ENCODE measurements around the gene AMH.

Gene AMH

DNA sequence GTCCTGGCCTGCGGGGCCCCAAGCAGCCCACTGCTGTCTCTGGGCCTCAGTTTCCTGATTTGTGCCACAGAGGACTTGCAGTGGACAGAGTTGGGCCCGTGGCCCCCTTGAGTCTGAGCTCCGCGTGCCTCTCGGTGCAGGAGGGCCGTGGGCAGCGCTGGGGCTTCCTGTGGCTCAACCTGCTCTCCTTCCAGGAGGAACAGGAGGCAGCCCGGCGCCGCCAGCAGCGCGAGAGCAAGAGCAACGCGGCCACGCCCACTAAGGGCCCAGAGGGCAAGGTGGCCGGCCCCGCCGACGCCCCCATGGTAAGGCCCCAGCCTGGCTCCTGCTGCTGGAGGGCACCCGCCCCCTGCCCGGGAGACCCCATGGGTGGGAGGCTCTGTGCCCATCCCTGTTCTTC is 38.9 kb upstream of the AMH start:
- H3K27ac ChIP-seq (ENCODE audit: low read depth in 2 of 2, low read length in 2 of 2): no peak overlapping the region
- H3K36me3 ChIP-seq (ENCODE audit: control insufficient read depth in 2 of 2, insufficient read depth in 2 of 2, low read length in 2 of 2): peaks cover 45 to 51% of the 10 kb centered on the region in 2 donors
- H3K9me3 ChIP-seq (ENCODE audit: control insufficient read depth in 2 of 2, low read length in 2 of 2): no peaks in the 10 kb centered on the region
- H3K27me3 ChIP-seq (ENCODE audit: control insufficient read depth in 2 of 2, insufficient read depth in 2 of 2, low read length in 2 of 2): no peaks in the 10 kb centered on the region
- no peak overlapping the region for H3K9ac ChIP-seq (ENCODE audit: low read depth in 1 of 2, low read length in 2 of 2)
- H3K4me1 ChIP-seq (ENCODE audit: control insufficient read depth in 2 of 2, insufficient read depth in 2 of 2, low read length in 2 of 2): peaks cover 19 to 36% of the 10 kb centered on the region in 2 donors
- H3K4me3 ChIP-seq (ENCODE audit: low read length in 2 of 2): no peak overlapping the region

- Histone ChIP-seq H3K9me3 (ENCODE audit: control insufficient read depth in 2 of 2, low read length in 2 of 2) (no peaks in the 10 kb centered on the region), H3K4me3 (ENCODE audit: low read length in 2 of 2) (no peak overlapping the region), H3K27ac (ENCODE audit: low read depth in 2 of 2, low read length in 2 of 2) (peak overlapping the region in 1 of 2 donors; percentile 88), H3K36me3 (ENCODE audit: control insufficient read depth in 2 of 2, insufficient read depth in 2 of 2, low read length in 2 of 2) (peaks cover 51 to 58% of the 10 kb centered on the region in 2 donors), H3K27me3 (ENCODE audit: control insufficient read depth in 2 of 2, insufficient read depth in 2 of 2, low read length in 2 of 2) (no peaks in the 10 kb centered on the region), H3K9ac (ENCODE audit: low read depth in 1 of 2, low read length in 2 of 2) (no peak overlapping the region), H3K4me1 (ENCODE audit: control insufficient read depth in 2 of 2, insufficient read depth in 2 of 2, low read length in 2 of 2) (peaks cover 19 to 36% of the 10 kb centered on the region in 2 donors)
Observed at GRCh38 chr19:2210987-2211740, 38.0 kb upstream of the AMH start.

DNA sequence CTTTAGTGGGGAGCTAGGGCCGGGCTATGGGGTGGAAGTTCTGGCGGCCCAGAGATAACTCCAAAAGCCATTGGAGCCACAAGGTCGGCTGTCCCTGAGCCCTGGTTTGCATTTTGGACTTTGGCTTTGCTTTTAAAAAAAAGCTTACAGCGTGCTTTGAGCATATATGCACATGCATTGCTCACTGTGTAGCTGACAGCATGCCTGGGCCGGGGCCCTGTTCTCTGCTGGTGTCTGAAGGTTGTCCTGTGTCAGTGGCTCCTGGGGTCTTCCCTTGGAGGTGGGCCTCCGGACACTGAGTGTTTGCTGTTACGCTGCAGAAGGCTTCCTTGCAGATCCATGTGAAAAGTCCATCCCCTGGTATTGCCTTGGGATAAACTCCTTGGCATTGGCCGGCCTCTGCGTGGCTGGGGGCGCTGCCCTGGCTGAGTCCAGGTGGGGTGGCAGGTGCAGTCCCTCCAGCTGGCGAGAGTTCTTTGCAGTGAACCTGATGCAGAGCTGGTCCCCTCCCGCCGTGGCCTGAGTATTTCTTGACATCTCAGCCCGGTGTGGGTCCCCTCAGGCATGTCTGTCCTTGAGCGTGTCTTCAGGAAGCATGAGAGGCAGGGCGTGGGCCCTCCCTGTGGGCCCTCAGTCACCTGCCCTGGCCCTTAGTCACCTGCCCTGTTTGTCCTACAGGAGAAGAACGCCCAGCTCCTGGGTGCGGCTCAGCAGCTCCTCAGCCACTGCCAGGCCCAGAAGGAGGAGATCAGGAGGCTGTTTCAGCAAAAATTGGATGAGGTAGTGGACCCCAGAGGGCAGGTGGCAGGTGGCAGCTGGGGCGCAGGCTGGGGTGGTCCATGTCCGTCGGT is 36.0 kb upstream of the AMH start:
- peak overlapping the region; percentile 47 to 49 for H3K9ac ChIP-seq (ENCODE audit: low read depth in 1 of 2, low read length in 2 of 2)
- H3K4me3 ChIP-seq (ENCODE audit: low read length in 2 of 2): peak overlapping the region in 1 of 2 donors; percentile 11
- H3K27ac ChIP-seq (ENCODE audit: low read depth in 2 of 2, low read length in 2 of 2): peak overlapping the region; percentile 88 to 91
- H3K9me3 ChIP-seq (ENCODE audit: control insufficient read depth in 2 of 2, low read length in 2 of 2): no peaks in the 10 kb centered on the region
- H3K27me3 ChIP-seq (ENCODE audit: control insufficient read depth in 2 of 2, insufficient read depth in 2 of 2, low read length in 2 of 2): no peaks in the 10 kb centered on the region
- H3K4me1 ChIP-seq (ENCODE audit: control insufficient read depth in 2 of 2, insufficient read depth in 2 of 2, low read length in 2 of 2): peaks cover 19 to 33% of the 10 kb centered on the region in 2 donors
- H3K36me3 ChIP-seq (ENCODE audit: control insufficient read depth in 2 of 2, insufficient read depth in 2 of 2, low read length in 2 of 2): peaks cover 57 to 63% of the 10 kb centered on the region in 2 donors

DNA sequence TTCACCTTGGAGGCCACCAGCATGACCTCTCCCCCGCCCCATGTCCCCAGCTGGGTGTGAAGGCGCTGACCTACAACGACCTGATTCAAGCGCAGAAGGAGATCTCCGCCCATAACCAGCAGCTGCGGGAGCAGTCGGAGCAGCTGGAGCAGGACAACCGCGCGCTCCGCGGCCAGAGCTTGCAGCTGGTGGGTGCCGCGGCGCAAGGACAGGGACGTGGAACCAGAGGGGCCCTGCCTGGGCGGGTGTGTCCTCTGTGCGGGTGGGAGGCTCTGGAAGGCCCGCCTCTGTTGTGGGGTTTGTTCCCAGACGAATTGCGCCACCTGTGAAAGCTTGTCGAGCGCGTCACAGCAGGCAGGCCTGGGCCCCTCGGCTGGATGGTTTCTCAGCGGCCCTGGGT is 35.3 kb upstream of the AMH start:
- H3K9ac ChIP-seq (ENCODE audit: low read depth in 1 of 2, low read length in 2 of 2): peak overlapping the region in 1 of 2 donors; percentile 49
- peak overlapping the region in 1 of 2 donors; percentile 11 for H3K4me3 ChIP-seq (ENCODE audit: low read length in 2 of 2)
- H3K9me3 ChIP-seq (ENCODE audit: control insufficient read depth in 2 of 2, low read length in 2 of 2): no peaks in the 10 kb centered on the region
- H3K4me1 ChIP-seq (ENCODE audit: control insufficient read depth in 2 of 2, insufficient read depth in 2 of 2, low read length in 2 of 2): peaks cover 19 to 30% of the 10 kb centered on the region in 2 donors
- peaks cover 57 to 63% of the 10 kb centered on the region in 2 donors for H3K36me3 ChIP-seq (ENCODE audit: control insufficient read depth in 2 of 2, insufficient read depth in 2 of 2, low read length in 2 of 2)
- no peaks in the 10 kb centered on the region for H3K27me3 ChIP-seq (ENCODE audit: control insufficient read depth in 2 of 2, insufficient read depth in 2 of 2, low read length in 2 of 2)
- peak overlapping the region; percentile 88 to 91 for H3K27ac ChIP-seq (ENCODE audit: low read depth in 2 of 2, low read length in 2 of 2)

DNA sequence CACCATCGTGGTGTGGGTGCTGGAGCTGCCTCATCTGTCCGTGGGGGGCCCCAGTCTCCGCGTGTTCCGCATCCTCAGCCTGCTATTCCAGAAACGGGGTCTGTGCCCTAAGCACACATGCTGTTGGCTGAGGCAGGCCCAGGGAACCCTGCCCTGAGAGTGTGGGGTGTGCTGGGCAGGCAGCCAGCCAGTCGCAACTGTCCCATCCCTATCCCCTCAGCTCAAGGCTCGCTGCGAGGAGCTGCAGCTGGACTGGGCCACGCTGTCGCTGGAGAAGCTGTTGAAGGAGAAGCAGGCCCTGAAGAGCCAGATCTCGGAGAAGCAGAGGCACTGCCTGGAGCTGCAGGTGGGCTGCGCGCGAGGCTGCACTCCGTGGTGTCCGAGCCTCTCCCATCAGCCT is 34.9 kb upstream of the AMH start:
- peak overlapping the region; percentile 88 to 91 for H3K27ac ChIP-seq (ENCODE audit: low read depth in 2 of 2, low read length in 2 of 2)
- no peaks in the 10 kb centered on the region for H3K27me3 ChIP-seq (ENCODE audit: control insufficient read depth in 2 of 2, insufficient read depth in 2 of 2, low read length in 2 of 2)
- H3K9ac ChIP-seq (ENCODE audit: low read depth in 1 of 2, low read length in 2 of 2): peak overlapping the region in 1 of 2 donors; percentile 49
- no peaks in the 10 kb centered on the region for H3K9me3 ChIP-seq (ENCODE audit: control insufficient read depth in 2 of 2, low read length in 2 of 2)
- H3K4me1 ChIP-seq (ENCODE audit: control insufficient read depth in 2 of 2, insufficient read depth in 2 of 2, low read length in 2 of 2): peaks cover 19 to 30% of the 10 kb centered on the region in 2 donors
- H3K4me3 ChIP-seq (ENCODE audit: low read length in 2 of 2): no peak overlapping the region
- H3K36me3 ChIP-seq (ENCODE audit: control insufficient read depth in 2 of 2, insufficient read depth in 2 of 2, low read length in 2 of 2): peaks cover 57 to 65% of the 10 kb centered on the region in 2 donors

DNA sequence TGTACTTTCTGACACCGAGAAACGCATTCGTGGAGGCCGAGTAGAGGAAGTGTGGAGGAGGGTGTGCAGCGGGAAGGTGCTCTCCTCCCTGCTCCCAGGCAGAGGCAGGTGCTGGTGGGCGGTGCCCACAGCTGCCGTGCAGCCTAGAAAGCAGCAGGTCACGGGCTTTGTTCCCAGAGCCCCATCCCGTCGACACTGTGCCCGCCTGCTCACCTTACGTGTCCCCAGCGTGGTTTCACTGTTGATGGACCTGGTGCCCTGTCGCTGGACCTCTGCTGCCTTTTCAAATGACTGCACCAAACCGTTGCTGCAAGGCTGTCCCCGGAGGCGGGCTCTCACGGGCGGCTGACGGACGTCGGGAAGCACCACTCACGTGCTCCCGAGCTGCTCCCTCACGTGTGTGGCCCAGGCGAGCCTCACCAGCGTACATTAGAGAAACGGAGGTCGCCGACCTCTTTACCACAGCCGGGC is 33.8 kb upstream of the AMH start:
- Histone ChIP-seq H3K27me3 (ENCODE audit: control insufficient read depth in 2 of 2, insufficient read depth in 2 of 2, low read length in 2 of 2) (no peaks in the 10 kb centered on the region), H3K27ac (ENCODE audit: low read depth in 2 of 2, low read length in 2 of 2) (no peak overlapping the region), H3K9me3 (ENCODE audit: control insufficient read depth in 2 of 2, low read length in 2 of 2) (no peaks in the 10 kb centered on the region), H3K9ac (ENCODE audit: low read depth in 1 of 2, low read length in 2 of 2) (no peak overlapping the region), H3K4me1 (ENCODE audit: control insufficient read depth in 2 of 2, insufficient read depth in 2 of 2, low read length in 2 of 2) (peaks cover 19 to 30% of the 10 kb centered on the region in 2 donors), H3K36me3 (ENCODE audit: control insufficient read depth in 2 of 2, insufficient read depth in 2 of 2, low read length in 2 of 2) (peaks cover 57 to 73% of the 10 kb centered on the region in 2 donors), H3K4me3 (ENCODE audit: low read length in 2 of 2) (no peak overlapping the region)

DNA sequence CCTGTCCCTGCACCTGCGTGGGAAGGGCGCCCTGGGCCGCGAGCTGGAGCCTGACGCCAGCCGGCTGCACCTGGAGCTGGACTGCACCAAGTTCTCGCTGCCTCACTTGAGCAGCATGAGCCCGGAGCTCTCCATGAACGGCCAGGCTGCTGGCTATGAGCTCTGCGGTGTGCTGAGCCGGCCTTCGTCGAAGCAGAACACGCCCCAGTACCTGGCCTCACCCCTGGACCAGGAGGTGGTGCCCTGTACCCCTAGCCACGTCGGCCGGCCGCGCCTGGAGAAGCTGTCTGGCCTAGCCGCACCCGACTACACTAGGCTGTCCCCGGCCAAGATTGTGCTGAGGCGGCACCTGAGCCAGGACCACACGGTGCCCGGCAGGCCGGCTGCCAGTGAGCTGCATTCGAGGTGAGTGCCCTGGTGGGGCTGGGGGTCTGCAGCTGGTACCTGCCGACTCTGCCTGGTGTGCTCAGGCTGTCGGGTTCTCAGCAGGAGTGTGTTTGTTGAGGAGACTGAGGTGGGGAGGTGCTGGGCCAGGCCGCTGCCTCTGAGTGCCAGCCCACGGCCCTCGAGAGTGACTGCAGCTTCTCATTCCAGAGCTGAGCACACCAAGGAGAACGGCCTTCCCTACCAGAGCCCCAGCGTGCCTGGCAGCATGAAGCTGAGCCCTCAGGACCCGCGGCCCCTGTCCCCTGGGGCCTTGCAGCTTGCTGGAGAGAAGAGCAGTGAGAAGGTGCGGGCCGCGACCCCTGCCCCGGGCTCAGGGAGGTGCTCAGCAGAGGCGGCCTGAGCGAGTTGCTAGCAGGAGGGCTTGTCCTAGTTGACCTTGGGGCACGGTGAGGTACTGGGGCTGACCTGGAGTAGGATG is 32.5 kb upstream of the AMH start:
- Histone ChIP-seq H3K27ac (ENCODE audit: low read depth in 2 of 2, low read length in 2 of 2) (no peak overlapping the region), H3K27me3 (ENCODE audit: control insufficient read depth in 2 of 2, insufficient read depth in 2 of 2, low read length in 2 of 2) (no peaks in the 10 kb centered on the region), H3K36me3 (ENCODE audit: control insufficient read depth in 2 of 2, insufficient read depth in 2 of 2, low read length in 2 of 2) (peaks cover 50 to 68% of the 10 kb centered on the region in 2 donors), H3K9me3 (ENCODE audit: control insufficient read depth in 2 of 2, low read length in 2 of 2) (no peaks in the 10 kb centered on the region), H3K4me3 (ENCODE audit: low read length in 2 of 2) (no peak overlapping the region), H3K4me1 (ENCODE audit: control insufficient read depth in 2 of 2, insufficient read depth in 2 of 2, low read length in 2 of 2) (peaks cover 18 to 27% of the 10 kb centered on the region in 2 donors), H3K9ac (ENCODE audit: low read depth in 1 of 2, low read length in 2 of 2) (no peak overlapping the region)

- Histone ChIP-seq H3K4me3 (ENCODE audit: low read length in 2 of 2) (no peak overlapping the region), H3K27me3 (ENCODE audit: control insufficient read depth in 2 of 2, insufficient read depth in 2 of 2, low read length in 2 of 2) (no peaks in the 10 kb centered on the region), H3K36me3 (ENCODE audit: control insufficient read depth in 2 of 2, insufficient read depth in 2 of 2, low read length in 2 of 2) (peaks cover 48 to 65% of the 10 kb centered on the region in 2 donors), H3K9me3 (ENCODE audit: control insufficient read depth in 2 of 2, low read length in 2 of 2) (no peaks in the 10 kb centered on the region), H3K27ac (ENCODE audit: low read depth in 2 of 2, low read length in 2 of 2) (no peak overlapping the region), H3K4me1 (ENCODE audit: control insufficient read depth in 2 of 2, insufficient read depth in 2 of 2, low read length in 2 of 2) (peaks cover 15 to 18% of the 10 kb centered on the region in 2 donors), H3K9ac (ENCODE audit: low read depth in 1 of 2, low read length in 2 of 2) (no peak overlapping the region)
Observed at GRCh38 chr19:2217591-2217990, 31.5 kb upstream of the AMH start.

DNA sequence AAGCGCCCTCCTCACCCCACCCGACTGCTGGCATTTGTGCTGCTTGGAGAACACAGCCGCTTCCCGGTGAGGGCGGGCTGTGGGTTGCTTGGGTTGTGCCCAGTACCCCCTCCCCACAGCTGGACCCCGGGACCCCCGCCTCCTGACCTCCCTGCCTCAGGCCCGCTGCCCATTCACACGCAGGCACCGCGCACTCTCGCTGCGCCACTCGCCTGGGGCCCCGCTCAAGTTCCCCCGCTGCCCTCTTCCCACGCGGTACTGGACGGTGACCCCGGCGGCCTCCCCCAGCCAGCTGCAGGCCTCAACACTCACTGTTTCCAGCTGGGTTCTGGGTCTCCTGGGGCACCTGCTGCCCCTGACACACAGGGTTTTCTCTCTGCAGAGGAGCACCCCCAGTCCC is 29.4 kb upstream of the AMH start:
- no peaks in the 10 kb centered on the region for H3K27me3 ChIP-seq (ENCODE audit: control insufficient read depth in 2 of 2, insufficient read depth in 2 of 2, low read length in 2 of 2)
- no peaks in the 10 kb centered on the region for H3K9me3 ChIP-seq (ENCODE audit: control insufficient read depth in 2 of 2, low read length in 2 of 2)
- no peak overlapping the region for H3K27ac ChIP-seq (ENCODE audit: low read depth in 2 of 2, low read length in 2 of 2)
- peaks cover 43 to 55% of the 10 kb centered on the region in 2 donors for H3K36me3 ChIP-seq (ENCODE audit: control insufficient read depth in 2 of 2, insufficient read depth in 2 of 2, low read length in 2 of 2)
- no peak overlapping the region for H3K4me3 ChIP-seq (ENCODE audit: low read length in 2 of 2)
- no peak overlapping the region for H3K9ac ChIP-seq (ENCODE audit: low read depth in 1 of 2, low read length in 2 of 2)
- no peaks in the 10 kb centered on the region for H3K4me1 ChIP-seq (ENCODE audit: control insufficient read depth in 2 of 2, insufficient read depth in 2 of 2, low read length in 2 of 2)

Measured in mucosa of rectum (tissue), 2 donors.